Stimulated activated CD8-positive, alpha-beta memory T cell treated with anti-CD3 and anti-CD28 coated beads, Interleukin-4, amount 100 ng/mL, for 24 hours (primary cell): Measurements from ENCODE around the gene NIPSNAP3A.

Experiments
- DNase-seq: peaks from one replicate; pipeline ENCODE4 v3.0.0-alpha.2; 2020; ENCODE audit warnings: low read depth

Gene NIPSNAP3A

GRCh38 chr9:104774831-104775573 lies 27.5 kb downstream of the NIPSNAP3A start:
- DNase-seq = no peak

GRCh38 chr9:104775574-104775936 lies 28.1 kb downstream of the NIPSNAP3A start:
- no peak for DNase-seq

- no peak for DNase-seq
Measured at GRCh38 chr9:104775976-104776375, 28.5 kb downstream of the NIPSNAP3A start.

- no peak for DNase-seq
Measured at GRCh38 chr9:104776797-104777196, 29.3 kb downstream of the NIPSNAP3A start.

GRCh38 chr9:104778802-104779201 lies 31.3 kb downstream of the NIPSNAP3A start:
- no peak for DNase-seq

GRCh38 chr9:104779334-104779733 lies 31.9 kb downstream of the NIPSNAP3A start:
- no peak for DNase-seq

- DNase-seq = no peak
Measured at GRCh38 chr9:104779946-104780535, 32.6 kb downstream of the NIPSNAP3A start.

- no peak for DNase-seq
Measured at GRCh38 chr9:104780796-104781395, 33.4 kb downstream of the NIPSNAP3A start.

- DNase-seq = no peak
Measured at GRCh38 chr9:104783588-104783987, 36.1 kb downstream of the NIPSNAP3A start.

- no peak for DNase-seq
Measured at GRCh38 chr9:104784098-104784497, 36.6 kb downstream of the NIPSNAP3A start.

- no peak for DNase-seq
Measured at GRCh38 chr9:104786293-104786692, 38.8 kb downstream of the NIPSNAP3A start.

- DNase-seq = no peak
Measured at GRCh38 chr9:104787306-104788015, 40.0 kb downstream of the NIPSNAP3A start.

- DNase-seq = no peak
Measured at GRCh38 chr9:104788251-104788650, 40.8 kb downstream of the NIPSNAP3A start.

- no peak for DNase-seq
Measured at GRCh38 chr9:104794070-104794469, 46.6 kb downstream of the NIPSNAP3A start.

- DNase-seq = no peak
Measured at GRCh38 chr9:104795082-104795481, 47.6 kb downstream of the NIPSNAP3A start.

GRCh38 chr9:104795857-104796256 lies 48.4 kb downstream of the NIPSNAP3A start:
- no peak for DNase-seq

GRCh38 chr9:104798209-104798995 lies 50.9 kb downstream of the NIPSNAP3A start:
- DNase-seq = no peak

GRCh38 chr9:104800068-104800785 lies 52.7 kb downstream of the NIPSNAP3A start:
- no peak for DNase-seq

GRCh38 chr9:104802110-104802509 lies 54.6 kb downstream of the NIPSNAP3A start:
- DNase-seq = no peak

- DNase-seq = no peak
Measured at GRCh38 chr9:104802906-104803305, 55.4 kb downstream of the NIPSNAP3A start.

GRCh38 chr9:104805441-104805840 lies 58.0 kb downstream of the NIPSNAP3A start:
- DNase-seq = no peak
